ENCODE data around the gene CATSPERZ.

GRCh38 chr11:64318766-64319761 lies 18.9 kb downstream of the CATSPERZ start:
- TF ChIP-seq CTCF (conservative IDR thresholded peaks at IDR 0.05; ENCODE audit: low read length) (no peak), EZH2phosphoT487 (IDR thresholded peaks at IDR 0.05; ENCODE audit: borderline replicate concordance) (no peak)
